NCI-H460 (cell line): ENCODE results near the gene IREB2. TPM values are rescaled to one million over a fixed set of nuclear protein-coding genes. Genes with fewer than 3 reads are reported as not detected.
"Not testable (repeated sequence)": the region's sequence is repeated elsewhere in the genome, so short reads cannot be mapped to it uniquely, and the experiment has no call there.

Experiments
- DNase-seq: peaks from one replicate; pipeline ENCODE4 v3.0.0-alpha.2; 2016; ENCODE audit warnings: low read depth; ENCODE audit errors: extremely low read depth
- total RNA-seq: library from RNA; depleted of rRNA; stranded (reverse); fragments of >200 nt; shearing (Covaris generic); gene quantifications from 2 replicates; pipeline ENCODE4 v1.2.3, GENCODE V29; 2014

IREB2 gene
- total RNA-seq, 1 experiment from 2014 or later, result 32.4 TPM

DNA sequence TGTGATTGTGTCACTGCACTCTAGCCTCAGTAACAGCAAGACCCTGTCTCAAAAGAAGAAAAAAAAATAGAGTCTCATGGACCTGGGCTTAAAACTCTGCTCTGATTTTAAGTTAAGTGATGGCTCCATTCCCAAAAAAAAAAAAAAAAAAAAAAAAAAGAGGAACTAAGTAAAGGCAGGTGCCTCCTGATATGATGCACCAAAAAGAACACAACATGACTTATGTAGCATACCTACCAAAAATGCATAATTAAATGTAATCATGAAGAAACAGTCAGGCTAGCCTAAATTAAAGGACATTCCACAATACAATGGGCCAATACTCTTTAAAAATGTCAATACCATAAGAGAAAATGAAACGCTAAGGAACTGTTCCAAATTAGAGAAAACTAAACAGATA, 5.4 kb upstream of the IREB2 start:
- DNase-seq, result no peak

DNA sequence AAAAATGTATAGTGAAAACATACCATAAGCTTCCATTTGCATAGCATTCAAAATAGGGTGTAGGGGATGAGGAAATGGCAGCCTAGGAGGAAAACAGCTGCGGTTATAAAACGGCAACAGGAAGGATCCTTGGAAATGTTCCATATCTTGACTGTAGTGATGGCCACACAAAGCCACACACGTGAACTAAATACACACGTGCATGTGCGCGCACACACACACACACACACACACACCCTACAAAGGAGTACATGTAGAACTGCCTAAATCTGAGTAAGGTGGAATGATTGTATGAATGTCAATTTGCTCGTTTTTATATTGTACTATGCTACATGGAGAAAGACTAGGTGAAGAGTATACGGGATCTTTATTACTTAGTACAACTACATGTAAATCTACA, 3.9 kb upstream of the IREB2 start:
- no peak for DNase-seq

GRCh38 chr15:78434711-78435110, 3.3 kb upstream of the IREB2 start:
- DNase-seq, result not testable (repeated sequence)

- no peak for DNase-seq
These were observed 782 bp upstream of the IREB2 start for GRCh38 chr15:78437107-78437761.

DNA sequence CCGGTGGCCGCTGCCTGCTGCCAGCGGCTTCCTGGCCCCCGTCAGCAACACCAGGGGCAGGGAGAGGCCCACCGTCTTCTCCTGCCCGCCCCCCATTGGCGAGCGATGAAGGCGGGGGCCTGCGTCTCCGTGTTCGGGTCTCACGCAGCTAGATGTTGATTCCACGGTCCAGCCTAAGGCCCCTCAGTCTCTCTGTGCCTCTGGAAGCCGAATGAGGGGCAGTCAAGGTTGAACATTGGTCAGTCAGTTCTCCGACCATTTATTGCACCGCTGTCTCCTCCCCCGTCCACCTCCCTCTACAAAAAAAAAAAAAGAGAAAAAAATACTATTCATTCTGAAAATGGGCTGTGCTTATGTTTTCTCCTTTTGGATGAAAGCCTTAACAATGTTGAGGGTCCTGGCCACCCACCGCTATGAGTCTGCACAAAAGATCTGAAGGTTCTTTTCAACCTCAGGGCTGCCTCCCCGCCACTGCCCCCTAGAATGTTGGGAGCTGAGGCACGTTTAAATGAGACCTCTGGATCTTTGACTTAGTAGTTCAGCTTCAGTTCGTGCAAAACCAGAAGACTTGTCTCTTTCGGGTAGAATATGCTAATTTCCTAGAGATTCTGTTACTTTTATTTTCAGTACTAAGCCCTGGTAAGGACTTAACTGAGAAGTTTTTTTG, 736 bp downstream of the IREB2 start:
- no peak for DNase-seq

GRCh38 chr15:78440375-78441373, 2.7 kb downstream of the IREB2 start:
- no peak for DNase-seq

DNA sequence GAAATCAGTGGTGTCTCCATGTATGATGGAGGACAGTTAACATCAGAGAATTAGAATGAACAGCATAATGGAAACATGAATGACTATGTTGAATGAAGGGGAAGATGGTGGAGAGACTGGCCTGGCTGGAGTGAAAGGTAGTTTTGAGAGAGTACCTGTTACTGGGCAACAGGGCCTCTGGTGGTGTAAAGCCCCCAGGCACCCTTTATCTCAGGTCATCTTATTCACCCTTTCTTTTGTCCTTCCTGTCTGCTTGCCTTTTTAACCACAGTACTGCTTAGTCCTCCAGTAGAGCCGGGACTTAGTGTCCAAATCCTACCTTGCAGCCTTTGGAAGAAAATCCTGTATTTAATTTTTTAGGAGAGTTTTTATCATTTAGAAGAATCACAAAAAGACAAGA, 6.2 kb downstream of the IREB2 start:
- DNase-seq, result no peak

DNA sequence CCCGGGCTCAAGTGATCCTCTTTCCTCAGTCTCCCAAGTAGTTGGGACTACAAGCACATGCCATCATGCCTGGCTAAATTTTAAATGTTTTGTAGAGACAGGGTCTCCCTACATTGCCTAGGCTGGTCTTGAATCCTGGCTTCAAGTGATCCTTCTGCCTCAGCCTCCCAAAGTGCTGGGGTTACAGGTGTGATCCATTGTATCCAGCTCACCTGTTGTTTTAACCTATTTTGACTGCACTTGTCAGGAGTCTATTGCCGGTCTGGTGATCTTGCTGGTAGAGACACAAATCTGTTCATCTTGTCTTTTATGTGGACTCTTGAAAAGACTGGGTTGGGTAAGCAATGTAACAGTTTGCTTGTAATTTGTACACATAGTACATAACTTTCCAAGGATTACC, 7.9 kb downstream of the IREB2 start:
- no peak for DNase-seq

- no peak for DNase-seq
These were observed 8.5 kb downstream of the IREB2 start for GRCh38 chr15:78446551-78446950.

DNA sequence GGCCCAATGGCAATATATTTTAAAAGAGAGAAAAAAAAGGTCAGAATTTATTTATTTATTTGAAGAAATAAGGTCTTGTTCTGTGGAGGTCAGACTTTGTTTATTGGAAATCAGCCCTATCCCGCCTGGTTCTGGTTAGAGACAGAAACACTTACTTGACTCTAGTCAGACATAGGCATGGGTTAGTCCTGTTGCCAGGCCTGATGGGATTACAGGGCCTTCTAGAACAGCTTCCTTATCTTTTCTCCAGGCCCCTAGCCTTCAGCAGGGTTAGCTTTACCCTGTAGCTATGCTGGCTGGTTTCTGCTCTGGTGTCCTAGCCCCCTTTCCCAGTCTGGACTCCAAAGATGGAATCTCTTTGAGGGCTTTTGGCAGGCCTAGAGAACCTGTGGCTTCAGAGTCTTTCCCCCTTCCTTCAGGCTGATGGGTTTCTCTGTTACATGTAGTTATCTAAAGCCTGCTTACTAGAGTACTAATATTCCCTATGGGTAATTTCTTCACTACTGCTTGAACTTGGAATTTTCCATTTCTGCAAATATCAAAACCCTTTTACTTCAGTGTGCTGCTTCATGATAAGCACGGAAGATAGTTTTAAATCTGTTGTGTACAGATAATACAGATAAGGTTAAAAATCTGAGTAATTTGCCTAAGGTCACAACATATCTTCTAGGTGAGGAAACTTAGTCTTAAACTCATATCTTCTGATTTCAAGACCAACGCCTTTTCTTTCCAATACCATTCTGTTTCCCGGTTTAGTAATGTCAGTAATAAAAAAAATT, 10.6 kb downstream of the IREB2 start:
- no peak for DNase-seq

GRCh38 chr15:78449220-78449999, 11.4 kb downstream of the IREB2 start:
- DNase-seq, result no peak

DNA sequence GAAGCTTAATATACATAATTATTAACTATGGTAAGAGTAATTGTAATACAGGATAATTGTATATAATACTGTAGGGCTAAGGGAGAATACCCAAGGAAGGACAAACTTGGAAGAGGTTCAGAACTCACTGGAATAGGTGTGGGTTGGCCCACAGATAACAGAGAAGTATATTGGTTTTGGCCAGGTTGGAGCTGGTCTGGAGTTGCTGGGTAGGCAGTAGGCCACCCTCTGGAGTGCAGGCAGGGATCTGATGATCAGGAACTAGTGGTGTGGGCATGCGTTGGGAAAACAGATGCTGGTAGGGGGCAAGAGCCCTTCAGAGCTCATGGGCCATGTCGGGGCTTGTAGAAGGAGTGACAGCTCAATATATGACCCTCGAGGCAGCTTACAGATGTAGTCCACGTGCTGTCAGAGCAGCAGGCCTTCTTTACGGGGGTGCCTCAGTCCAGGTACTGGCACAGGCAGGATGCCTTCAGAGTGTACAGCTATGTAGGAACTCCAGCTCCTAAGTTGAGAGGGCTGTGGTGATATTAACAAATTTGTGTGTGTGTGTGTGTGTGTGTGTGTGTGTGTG, 12.4 kb downstream of the IREB2 start:
- DNase-seq, result no peak

DNA sequence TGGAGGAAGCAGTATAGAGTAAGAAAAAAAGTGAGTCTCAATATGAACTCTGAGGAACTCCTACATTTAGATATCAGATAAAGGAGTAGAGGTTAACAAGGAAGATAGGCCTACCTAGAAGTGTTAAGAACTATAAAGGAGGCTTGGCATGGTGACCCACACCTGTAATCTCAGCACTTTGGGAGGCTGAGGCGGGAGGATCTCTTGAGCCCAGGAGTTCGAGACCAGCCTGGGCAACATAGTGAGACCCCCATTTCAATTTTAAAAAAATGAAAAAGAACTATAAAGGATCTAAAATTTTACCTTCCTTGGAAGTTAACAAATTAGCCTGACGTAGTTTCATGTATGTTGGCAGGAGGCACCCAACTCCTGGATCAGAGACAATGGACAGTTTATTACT, 14.5 kb downstream of the IREB2 start:
- DNase-seq, result no peak

DNA sequence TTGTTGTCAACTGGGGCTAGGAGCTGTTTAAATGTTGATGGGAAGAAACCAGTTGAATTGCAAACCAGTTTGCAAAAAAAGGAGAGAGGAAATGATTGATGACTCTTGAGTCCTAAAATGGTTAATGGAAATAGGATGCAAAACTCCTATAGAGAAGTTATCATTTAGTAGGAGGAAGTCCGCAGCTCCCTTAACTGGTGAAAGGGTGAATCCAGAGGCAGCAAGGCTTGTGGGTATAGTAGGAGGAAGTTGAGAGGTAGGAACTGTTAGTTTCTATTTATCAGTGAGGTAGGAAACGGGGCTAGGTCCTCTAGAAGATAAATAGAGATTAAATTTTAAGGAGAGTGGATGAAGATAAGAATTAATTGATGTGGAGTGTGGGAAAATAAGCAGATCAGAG, 15.4 kb downstream of the IREB2 start:
- no peak for DNase-seq

- DNase-seq, result no peak
These were observed 17.0 kb downstream of the IREB2 start for GRCh38 chr15:78454992-78455391.

DNA sequence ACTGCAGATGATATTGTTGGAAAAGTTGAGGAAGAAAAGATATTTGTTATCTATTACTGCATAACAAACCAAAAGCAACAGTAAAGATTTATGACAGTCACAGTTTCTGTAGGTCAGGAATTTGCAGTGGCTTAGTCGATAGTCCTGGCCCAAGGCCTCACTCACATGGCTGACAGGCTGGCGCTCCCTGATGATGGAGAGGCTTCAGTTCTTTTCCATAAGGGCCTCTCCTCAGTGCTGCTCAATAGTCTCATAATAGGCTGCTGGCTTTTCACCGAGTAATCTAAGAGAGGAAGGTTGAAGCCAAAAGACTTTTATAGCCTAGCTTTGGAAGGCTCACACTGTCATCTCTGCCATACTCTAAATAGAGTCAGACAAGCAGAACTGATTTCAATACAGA, 17.7 kb downstream of the IREB2 start:
- no peak for DNase-seq

DNA sequence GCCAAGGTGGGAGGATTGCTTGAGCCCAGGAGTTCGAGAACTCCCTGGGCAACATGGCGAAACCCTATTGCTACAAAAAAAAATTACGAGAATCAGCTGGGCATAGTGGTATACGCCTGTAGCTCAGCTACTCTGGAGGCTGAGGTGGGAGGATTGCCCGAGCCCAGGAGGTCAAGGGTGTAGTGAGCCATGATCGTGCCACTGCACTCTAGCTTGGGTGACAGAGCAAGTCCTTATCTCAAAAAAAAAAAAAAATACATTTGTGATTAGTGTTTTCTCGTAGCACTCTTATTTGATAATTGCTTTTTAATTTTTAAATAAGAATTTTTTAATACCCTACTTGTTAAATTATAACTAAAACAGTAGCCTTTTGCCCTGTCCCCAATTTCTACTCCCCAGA, 18.4 kb downstream of the IREB2 start:
- DNase-seq, result no peak

DNA sequence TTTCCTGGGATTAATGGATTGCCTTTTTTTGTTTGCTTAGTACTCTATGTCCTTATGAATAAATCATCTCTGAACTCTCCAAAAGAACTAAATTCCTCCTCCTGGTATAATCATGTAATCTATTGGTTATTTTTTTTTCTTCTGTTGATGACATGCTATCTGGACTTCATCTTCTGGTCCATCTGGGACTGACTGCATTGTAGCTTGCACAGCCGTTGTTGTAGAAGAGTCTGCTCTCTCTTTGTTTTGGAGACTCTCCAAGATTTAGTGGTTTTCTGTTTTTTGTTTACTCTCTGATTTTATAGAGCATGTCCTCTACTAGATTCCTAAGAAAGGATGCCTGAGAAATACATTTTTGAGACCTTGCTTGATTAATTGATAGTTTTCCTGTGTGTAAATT, 19.1 kb downstream of the IREB2 start:
- no peak for DNase-seq

DNA sequence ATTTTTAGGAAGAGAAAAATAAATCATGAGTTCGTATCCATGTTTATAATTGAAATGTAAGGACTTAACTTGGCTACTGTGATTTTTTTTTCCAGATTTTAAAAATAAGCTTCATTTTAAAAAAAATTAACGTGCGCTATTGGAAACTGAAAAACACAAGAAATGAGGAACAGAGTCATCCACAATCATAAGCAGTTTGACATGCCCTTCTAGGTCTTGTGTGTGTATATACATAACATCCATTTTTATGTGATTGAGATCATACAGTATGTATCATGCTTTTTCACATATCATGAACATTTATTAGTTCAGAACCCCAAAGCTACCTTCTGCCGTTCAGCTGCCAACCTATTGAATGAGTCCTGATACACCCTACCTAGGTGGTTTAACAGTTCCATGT, 22.7 kb downstream of the IREB2 start:
- DNase-seq, result no peak
